Activated T-cell treated with anti-CD3 and anti-CD28 coated beads, Interleukin-2, amount 50 U/mL, for 1 hour (primary cell): ENCODE measurements around the gene SORCS3.

Experiments used
- DNase-seq: peaks from one replicate; pipeline ENCODE4 v3.0.0-alpha.2; 2020

The SORCS3 gene

GRCh38 chr10:104924101-104924795 is 283.2 kb downstream of the SORCS3 start:
- no peak for DNase-seq

- DNase-seq: no peak
These were observed 284.3 kb downstream of the SORCS3 start for GRCh38 chr10:104925232-104925851.

GRCh38 chr10:104928734-104929133 is 287.6 kb downstream of the SORCS3 start:
- no peak for DNase-seq

- no peak for DNase-seq
These were observed 290.6 kb downstream of the SORCS3 start for GRCh38 chr10:104931612-104932134.

- no peak for DNase-seq
These were observed 294.6 kb downstream of the SORCS3 start for GRCh38 chr10:104935656-104936055.

- DNase-seq: no peak
These were observed 296.5 kb downstream of the SORCS3 start for GRCh38 chr10:104937567-104937966.

- DNase-seq: no peak
These were observed 296.9 kb downstream of the SORCS3 start for GRCh38 chr10:104938031-104938430.

GRCh38 chr10:104941662-104942061 is 300.6 kb downstream of the SORCS3 start:
- DNase-seq: no peak

GRCh38 chr10:104947314-104947713 is 306.2 kb downstream of the SORCS3 start:
- no peak for DNase-seq

GRCh38 chr10:104957178-104957841 is 316.2 kb downstream of the SORCS3 start:
- DNase-seq: no peak

- no peak for DNase-seq
These were observed 325.6 kb downstream of the SORCS3 start for GRCh38 chr10:104966563-104967297.

GRCh38 chr10:104980368-104980767 is 339.3 kb downstream of the SORCS3 start:
- DNase-seq: no peak

GRCh38 chr10:104981995-104982394 is 340.9 kb downstream of the SORCS3 start:
- no peak for DNase-seq

GRCh38 chr10:104988686-104989085 is 347.6 kb downstream of the SORCS3 start:
- DNase-seq: no peak

GRCh38 chr10:104989880-104990279 is 348.8 kb downstream of the SORCS3 start:
- DNase-seq: no peak

GRCh38 chr10:104993085-104993484 is 352.0 kb downstream of the SORCS3 start:
- no peak for DNase-seq

- no peak for DNase-seq
These were observed 360.2 kb downstream of the SORCS3 start for GRCh38 chr10:105001269-105001668.

- no peak for DNase-seq
These were observed 369.5 kb downstream of the SORCS3 start for GRCh38 chr10:105010411-105011121.

- no peak for DNase-seq
These were observed 376.0 kb downstream of the SORCS3 start for GRCh38 chr10:105017116-105017515.

- DNase-seq: no peak
These were observed 376.6 kb downstream of the SORCS3 start for GRCh38 chr10:105017691-105018090.

- DNase-seq: no peak
These were observed 382.4 kb downstream of the SORCS3 start for GRCh38 chr10:105023211-105024111.
